Endothelial cell of umbilical vein (primary cell): ENCODE data around the gene PSMB5. TPM values are rescaled to one million over a fixed set of nuclear protein-coding genes. Genes with fewer than 3 reads are reported as not detected.

ENCODE experiments used
- BruUV-seq: library from RNA; stranded (reverse); fragments of 400-500 nt; replicated peaks from 2 replicates; lab custom pipeline; 2021; lab: Mats Ljungman, UMichigan
- CTCF ChIA-PET: fragments of 300-600, 350-600 bp; sonication (Branson Sonifier 250); formaldehyde crosslinking; loops from one replicate; lab custom pipeline; 2021; ENCODE audit warnings: antibody characterized with exemption, inconsistent platforms; lab: Charles Lee
- POLR2A ChIA-PET: fragments of 300-600, 350-600 bp; sonication (Branson Sonifier 250); formaldehyde crosslinking; loops from one replicate; lab custom pipeline; 2021; ENCODE audit warnings: antibody characterized with exemption, inconsistent platforms; lab: Charles Lee
- DNase-seq: peaks from one replicate; pipeline ENCODE4 v3.0.0-alpha.2; 2011; ENCODE audit warnings: low read depth, low spot score
- FAIRE-seq: peaks from 2 replicates; lab custom pipeline; 2011; peaks lifted over from hg19 to GRCh38; lab: Jason Lieb, UNC
- H2AFZ ChIP-seq: 2 replicates; pipeline ENCODE4 v1.6.0; 2012; ENCODE audit warnings: low read depth, low read length, control low read depth, inconsistent platforms
- H3K27ac ChIP-seq: 2 replicates; pipeline ENCODE4 v1.5.1; 2011; ENCODE audit warnings: low read depth, mild to moderate bottlenecking, control low read depth, low read length, moderate library complexity; ENCODE audit not compliant: insufficient read depth
- H3K27me3 ChIP-seq, 2 experiments: 2 replicates each; pipeline versions ENCODE4 v1.6.0 to v1.6.1; 2011; ENCODE audit warnings: low read length in 2 of 2, mixed read lengths in 1 of 2; ENCODE audit not compliant: control insufficient read depth in 2 of 2, insufficient read depth in 2 of 2
- H3K36me3 ChIP-seq, 2 experiments: 2 replicates in 1 of 2; 3 replicates in 1 of 2; pipeline ENCODE4 v1.5.1; 2011; ENCODE audit warnings: low read length in 2 of 2, mild to moderate bottlenecking in 1 of 2, moderate library complexity in 1 of 2; ENCODE audit not compliant: control insufficient read depth in 2 of 2, insufficient read depth in 2 of 2; ENCODE audit errors: extremely low read depth in 1 of 2
- H3K4me1 ChIP-seq: 3 replicates; pipeline ENCODE4 v1.5.1; 2011; ENCODE audit warnings: mild to moderate bottlenecking, low read length; ENCODE audit not compliant: control insufficient read depth, insufficient read depth; ENCODE audit errors: extremely low read depth
- H3K4me2 ChIP-seq: 2 replicates; pipeline ENCODE4 v1.6.1; 2011; ENCODE audit warnings: low read length, control low read depth, mixed read lengths; ENCODE audit not compliant: insufficient read depth
- H3K4me3 ChIP-seq, 3 experiments: fragments of 200-600 bp in 1 of 3; sonication (generic), shearing (Covaris generic) in 1 of 3; replicated peaks in 1 of 3; 2 replicates each; pipeline ENCODE4 v1.5.1; 2011 to 2016; ENCODE audit warnings: control low read depth in 3 of 3, low read length in 3 of 3, mild to moderate bottlenecking in 2 of 3, inconsistent platforms in 1 of 3, low read depth in 1 of 3, moderate library complexity in 1 of 3; ENCODE audit not compliant: insufficient read depth in 1 of 3
- H3K79me2 ChIP-seq: 2 replicates; pipeline ENCODE4 v1.6.0; 2012; ENCODE audit warnings: low read length, inconsistent platforms; ENCODE audit not compliant: control insufficient read depth, insufficient read depth
- H3K9ac ChIP-seq: replicated peaks from 2 replicates; pipeline ENCODE3; 2011; ENCODE audit warnings: low read length, control low read depth; ENCODE audit not compliant: insufficient read depth; ENCODE audit errors: extremely low read depth
- H3K9me1 ChIP-seq: replicated peaks from 3 replicates; pipeline ENCODE4 v1.6.0; 2011; ENCODE audit warnings: mild to moderate bottlenecking, low read length; ENCODE audit not compliant: control insufficient read depth, insufficient read depth; ENCODE audit errors: extremely low read depth
- H3K9me3 ChIP-seq: replicated peaks from 2 replicates; pipeline ENCODE4 v1.5.1; 2012; ENCODE audit warnings: low read length, inconsistent platforms; ENCODE audit not compliant: control insufficient read depth, insufficient read depth
- H4K20me1 ChIP-seq: replicated peaks from 2 replicates; pipeline ENCODE3; 2011; ENCODE audit warnings: mild to moderate bottlenecking, low read length; ENCODE audit not compliant: control insufficient read depth, insufficient read depth; ENCODE audit errors: extremely low read depth
- CTCF ChIP-seq, 2 donors: IDR thresholded peaks; 1 replicate in 1 of 2; 2 replicates in 1 of 2; pipeline ENCODE4 v1.5.1; 2011; ENCODE audit warnings: low read length in 2 of 2, mild to moderate bottlenecking in 2 of 2, moderate library complexity in 2 of 2, control low read depth in 1 of 2, inconsistent platforms in 1 of 2, low read depth in 1 of 2; ENCODE audit not compliant: insufficient read depth in 1 of 2; ENCODE audit errors: extremely low read depth in 1 of 2
- EZH2 ChIP-seq: IDR thresholded peaks from 2 replicates; pipeline ENCODE4 v1.6.1; 2012; ENCODE audit warnings: borderline replicate concordance, low read depth, mild to moderate bottlenecking, moderate library complexity, low read length, inconsistent platforms; ENCODE audit not compliant: severe bottlenecking
- FOS ChIP-seq: IDR thresholded peaks from 2 replicates; pipeline ENCODE4 v1.6.1; 2011; ENCODE audit warnings: mild to moderate bottlenecking, low read length, moderate library complexity, borderline replicate concordance; ENCODE audit not compliant: insufficient read depth
- GATA2 ChIP-seq: IDR thresholded peaks from 2 replicates; pipeline ENCODE4 v1.7.0; 2011; ENCODE audit warnings: low read depth, mild to moderate bottlenecking, moderate library complexity, mixed read lengths, low read length; ENCODE audit not compliant: insufficient read length, insufficient read depth
- JUN ChIP-seq: IDR thresholded peaks from 2 replicates; pipeline ENCODE4 v1.6.1; 2011; ENCODE audit warnings: borderline replicate concordance, low read depth; ENCODE audit not compliant: insufficient read length, insufficient read depth
- MAX ChIP-seq: IDR thresholded peaks from 2 replicates; pipeline ENCODE4 v1.6.1; 2011; ENCODE audit not compliant: insufficient read depth, insufficient read length
- MYC ChIP-seq: IDR thresholded peaks from one replicate; pipeline ENCODE4 v1.6.1; 2011; ENCODE audit warnings: mild to moderate bottlenecking, low read depth, low read length
- POLR2A ChIP-seq: IDR thresholded peaks from 2 replicates; pipeline ENCODE4 v1.6.1; 2012; ENCODE audit warnings: low read depth, mild to moderate bottlenecking, control low read depth, low read length
- POLR2AphosphoS5 ChIP-seq: IDR thresholded peaks from 2 replicates; pipeline ENCODE4 v1.6.1; 2012; ENCODE audit warnings: low read depth, mild to moderate bottlenecking, control low read depth, low read length, moderate library complexity; ENCODE audit not compliant: insufficient read depth
- dilution Hi-C: fragments of 300-500 bp; cut with MboI; formaldehyde crosslinking; loops from one replicate; pipeline ENCODE4 v1.15.0; 2019; ENCODE audit warnings: low sequenced_read_pairs; ENCODE audit not compliant: extremely low pct_ligation_motif_present
- intact Hi-C: fragments of 100-400 bp; cut with micrococcal nuclease; formaldehyde crosslinking; loops from one replicate; pipeline ENCODE4 v1.10.0; 2022
- polyA plus RNA-seq, 4 experiments: library from polyadenylated mRNA; depleted of rRNA in 3 of 4; stranded (reverse) in 3 of 4; unstranded in 1 of 4; fragments of >200 nt; gene quantifications; 2 replicates each; pipeline versions ENCODE4 v1.2.1 to v1.2.3, GENCODE V29; 2011 to 2012; ENCODE audit warnings: missing spikeins in 1 of 4
- total RNA-seq: library from RNA; stranded (reverse); gene quantifications from 2 replicates; pipeline ENCODE4 v1.2.3, GENCODE V29; 2021

Gene PSMB5
- total and polyA plus RNA-seq, 2 donors (not counting 3 experiments of a cell fraction or from before 2014, with no cell fraction given), result 236 to 464 TPM

- no peaks in the 10 kb centered on the region for H4K20me1 ChIP-seq
- peak overlapping the region; percentile 40 for H3K4me2 ChIP-seq
- H3K27me3 ChIP-seq, result no peaks in the 10 kb centered on the region
- no TSS peak for BruUV-seq
- H2AFZ ChIP-seq, result no peak overlapping the region
- H3K79me2 ChIP-seq, result peaks cover 2% of the 10 kb centered on the region
- no peaks in the 10 kb centered on the region for H3K9me1 ChIP-seq
- peak overlapping the region; percentile 53 for H3K9ac ChIP-seq
- TF ChIP-seq GATA2 (no peak), POLR2A (peak; percentile 33), EZH2 (no peak), MYC (no peak), MAX (no peak), CTCF (IDR thresholded peaks at IDR 0.05; ENCODE audit: extremely low read depth in 1 of 2, insufficient read depth in 1 of 2, low read depth in 1 of 2, low read length in 2 of 2) (peak; percentile 97), JUN (no peak), POLR2AphosphoS5 (peak; percentile 56), FOS (no peak)
- H3K4me3 ChIP-seq, result peak overlapping the region; percentile 28 to 62 (median 49)
- POLR2A ChIA-PET, result interaction anchor here (1.0 to 1.6 kb wide), 6 partner anchors 13 to 76 kb away, joined by 3 to 13 read pairs (median 6); partner anchors contain the start of genes AJUBA and PSMB5
- dilution Hi-C loops, result no loop called here
- peak; percentile 87 for DNase-seq
- CTCF ChIA-PET, result interaction anchor here (0.6 to 13.4 kb wide), 31 partner anchors 10 to 502 kb away, joined by 3 to 1071 read pairs (median 5); partner anchors contain the start of genes ACIN1, AJUBA, C14orf119 and HAUS4
- peaks cover 31% of the 10 kb centered on the region for H3K4me1 ChIP-seq
- FAIRE-seq, result peak; percentile 92
- no peaks in the 10 kb centered on the region for H3K9me3 ChIP-seq
- H3K27ac ChIP-seq, result peak overlapping the region; percentile 48
- peaks cover 23 to 31% of the 10 kb centered on the region in 2 experiments for H3K36me3 ChIP-seq
- intact Hi-C loops, result loop anchor here (1.0 to 10.0 kb wide), 6 partner anchors 64 to 501 kb away; partner anchors contain the start of genes MRPL52 and PRMT5
Observed at GRCh38 chr14:23057757-23058653, 23.3 kb upstream of the PSMB5 start.
